ENCODE measurements around the gene HRH2.

Gene HRH2

DNA sequence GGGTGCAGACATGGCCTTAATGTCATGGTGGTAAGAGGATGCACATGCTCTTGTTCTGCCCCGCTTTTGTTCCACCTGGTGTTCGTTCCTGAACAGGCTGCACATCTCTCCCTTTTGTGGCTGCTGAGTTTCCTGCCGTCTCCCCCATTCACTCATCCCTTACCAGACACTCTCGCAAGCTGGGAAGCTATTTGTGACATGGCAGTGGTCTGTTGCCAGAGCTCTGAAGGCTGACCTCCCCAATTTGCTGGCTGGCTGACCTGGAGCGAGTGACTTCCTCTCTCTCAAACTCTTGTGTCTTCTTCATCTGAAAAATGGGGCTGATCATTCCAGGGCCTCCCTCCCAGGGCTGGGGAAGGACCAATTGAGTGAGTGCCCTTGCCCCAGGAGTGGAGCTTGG is 35.9 kb downstream of the HRH2 start:
- DNase-seq: no peak

GRCh38 chr5:175694371-175695160 is 36.7 kb downstream of the HRH2 start:
- DNase-seq: no peak

DNA sequence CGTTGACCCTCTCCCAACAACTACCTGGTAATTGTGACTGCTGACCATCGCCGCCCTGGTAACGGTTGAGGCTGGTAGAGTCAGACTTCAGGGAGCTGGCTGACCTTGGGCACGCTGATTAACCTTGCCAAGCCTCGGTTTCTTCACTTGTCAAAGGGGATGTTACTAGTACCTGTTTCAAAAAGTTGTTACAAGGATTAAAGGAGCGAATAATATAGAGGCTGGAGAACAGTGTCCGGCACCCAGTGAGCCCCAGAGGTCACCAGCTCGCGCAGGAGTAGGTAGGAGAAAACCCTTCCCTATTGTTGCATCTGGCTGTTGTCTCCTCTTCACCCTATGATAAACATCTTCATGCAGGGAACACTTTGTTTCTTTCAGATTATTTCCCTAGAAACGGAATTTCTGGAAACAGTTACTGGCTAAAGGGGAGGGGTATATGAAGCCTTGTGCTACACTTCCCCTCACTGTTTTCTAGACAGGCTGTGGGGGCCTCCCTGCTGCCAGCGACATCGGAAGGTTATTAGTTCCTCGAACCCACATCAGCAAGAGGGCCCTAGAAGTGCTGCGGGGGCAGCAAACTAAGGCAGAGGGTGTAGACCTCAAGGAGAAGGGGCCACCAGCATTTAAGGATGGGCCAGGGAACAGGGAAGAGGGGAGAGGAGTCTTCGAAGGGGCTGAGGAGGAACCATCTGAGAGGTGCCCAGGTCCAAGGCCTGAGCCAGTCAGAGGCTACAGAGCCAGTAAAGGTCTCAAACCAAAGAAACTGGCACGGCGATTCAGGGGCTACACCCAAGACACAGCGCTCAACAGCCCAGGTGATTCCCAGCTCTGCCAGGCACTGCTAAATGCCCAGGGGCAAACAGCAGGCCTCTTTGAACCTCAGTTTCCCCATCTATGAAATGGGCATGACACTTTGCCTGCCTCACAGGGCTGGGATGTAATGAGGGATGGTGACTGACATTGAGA is 37.6 kb downstream of the HRH2 start:
- no peak for DNase-seq

DNA sequence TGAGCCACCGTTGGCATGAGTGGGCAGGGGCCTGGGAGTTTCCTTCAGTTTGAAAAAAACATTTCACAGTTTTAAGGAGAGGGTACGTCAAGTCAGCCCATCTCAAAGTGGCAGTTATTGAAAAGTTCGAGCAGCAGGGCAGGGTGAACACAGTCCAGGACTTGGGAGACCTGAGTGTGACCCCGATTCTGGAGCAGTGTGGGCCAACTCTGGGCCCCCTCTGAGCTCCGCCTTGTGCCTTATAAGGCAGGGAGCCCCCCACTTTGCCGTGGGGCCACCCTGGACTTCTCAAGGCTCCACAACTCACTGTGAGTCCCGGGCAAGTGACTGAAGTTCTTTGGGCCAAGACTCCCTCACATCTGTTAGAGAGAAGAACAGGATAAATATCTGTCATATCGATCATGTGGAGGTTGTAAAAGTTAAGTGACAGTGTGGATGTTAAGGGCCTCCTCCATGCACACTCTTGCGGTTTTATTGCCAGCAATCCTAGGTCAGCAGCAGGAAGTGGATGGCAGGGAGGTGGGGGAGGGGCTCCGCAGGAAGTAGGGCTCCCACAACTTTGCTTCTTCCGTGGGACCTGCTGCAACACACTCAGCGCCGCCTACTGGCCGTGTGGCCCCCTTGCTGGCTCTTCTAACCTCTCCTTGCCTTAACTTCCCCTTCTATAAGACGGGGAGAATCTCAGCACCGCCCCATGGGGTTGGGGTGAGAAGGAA is 38.4 kb downstream of the HRH2 start:
- no peak for DNase-seq

- DNase-seq: no peak
Measured at GRCh38 chr5:175696855-175697198, 39.0 kb downstream of the HRH2 start.

- no peak for DNase-seq
Measured at GRCh38 chr5:175697846-175698245, 40.0 kb downstream of the HRH2 start.

- no peak for DNase-seq
Measured at GRCh38 chr5:175698401-175699115, 40.7 kb downstream of the HRH2 start.

GRCh38 chr5:175700991-175701390 is 43.1 kb downstream of the HRH2 start:
- DNase-seq: no peak

DNA sequence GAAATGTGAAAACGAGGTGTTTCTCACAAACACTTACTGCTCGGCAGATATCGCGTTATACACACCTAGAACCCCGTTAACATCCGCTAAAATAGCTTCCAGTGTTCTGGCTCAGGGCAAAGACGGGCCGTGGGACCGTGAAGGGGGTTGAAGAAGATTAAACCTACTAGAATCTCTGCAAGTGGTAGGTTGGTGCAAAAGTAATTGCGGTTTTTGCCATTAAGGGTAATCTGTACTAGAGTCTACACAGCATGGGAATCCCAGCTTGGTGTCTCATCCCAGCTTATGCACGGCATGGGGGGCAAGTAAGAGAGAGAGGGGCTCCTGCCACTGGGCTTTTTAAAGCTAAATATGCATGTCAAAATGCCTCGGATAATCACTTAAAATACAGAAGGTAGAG is 43.9 kb downstream of the HRH2 start:
- DNase-seq: no peak

GRCh38 chr5:175706499-175706898 is 48.6 kb downstream of the HRH2 start:
- DNase-seq: no peak

DNA sequence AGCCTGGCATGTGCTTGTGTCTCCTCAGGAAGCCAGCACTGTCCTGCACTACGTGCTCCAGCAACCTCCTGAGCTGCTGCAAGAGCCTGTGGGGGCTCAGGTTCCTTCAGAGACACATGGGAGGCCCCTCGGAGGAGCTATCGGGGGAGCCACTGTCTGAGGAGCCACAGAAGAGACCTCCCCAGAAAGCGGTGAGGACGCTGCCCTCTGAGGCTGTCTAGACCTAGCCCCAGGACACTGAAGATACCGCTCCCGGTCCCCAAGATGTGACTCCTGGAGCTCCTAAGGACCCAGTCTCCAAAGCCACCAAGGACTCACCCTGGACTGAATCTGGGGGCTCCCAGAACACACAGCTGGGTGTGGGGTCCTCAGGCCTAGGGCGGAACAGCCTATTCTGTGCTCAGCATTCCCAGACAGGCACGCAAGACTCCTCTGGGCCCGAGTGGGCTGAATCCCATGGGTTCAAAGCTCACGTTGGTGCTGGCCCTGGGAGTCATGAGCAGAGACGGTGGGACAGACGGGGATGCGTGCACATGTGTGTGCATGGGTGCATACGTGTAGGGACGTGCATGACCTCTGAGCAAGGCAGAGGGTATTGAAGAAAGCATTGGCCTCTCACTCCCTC is 50.0 kb downstream of the HRH2 start:
- DNase-seq: no peak

DNA sequence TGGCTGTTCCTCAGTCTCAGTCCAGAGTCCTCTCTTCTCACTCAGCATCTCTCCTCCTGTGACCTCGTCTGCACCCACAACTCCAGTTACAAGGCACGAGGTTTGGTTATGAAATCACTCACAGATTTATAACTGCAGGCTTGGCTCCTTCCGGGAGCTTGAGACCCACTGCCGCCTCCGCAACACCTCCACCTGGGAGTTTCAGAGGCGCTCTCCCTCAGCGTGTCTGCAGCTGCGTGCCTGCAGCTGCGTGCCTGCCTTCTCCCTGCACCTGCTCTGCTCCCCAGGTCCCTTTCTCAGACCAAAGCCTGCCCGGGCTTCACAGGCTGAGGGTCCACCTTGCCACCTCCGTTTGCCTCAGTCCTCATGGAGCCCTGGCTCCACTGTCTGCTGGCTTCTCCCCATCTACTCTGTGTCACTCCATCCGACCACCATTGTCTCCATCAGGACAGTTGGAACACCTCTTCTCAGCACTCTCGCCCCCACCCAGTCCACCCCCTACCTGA is 51.5 kb downstream of the HRH2 start:
- no peak for DNase-seq

GRCh38 chr5:175710326-175710725 is 52.5 kb downstream of the HRH2 start:
- no peak for DNase-seq

DNA sequence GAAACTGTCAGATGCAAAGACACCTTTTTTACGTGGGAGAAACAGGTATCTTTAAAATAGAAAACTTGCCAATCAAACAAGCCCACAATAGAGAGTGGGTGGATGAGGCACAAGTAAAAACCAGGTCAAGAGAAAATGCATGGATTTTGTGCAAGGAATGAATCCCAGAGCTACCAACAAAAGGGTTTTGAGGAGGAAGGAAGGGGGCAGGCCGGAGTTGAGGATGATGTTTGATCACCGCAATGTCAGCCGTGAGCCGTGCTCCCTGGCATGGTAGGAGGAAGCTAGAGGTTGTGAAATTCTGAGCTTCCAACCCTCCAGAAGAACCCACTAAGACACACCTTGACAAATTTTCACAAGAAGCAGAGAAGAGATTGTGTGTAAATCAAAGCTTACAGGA is 53.2 kb downstream of the HRH2 start:
- no peak for DNase-seq

GRCh38 chr5:175711472-175712312 is 53.8 kb downstream of the HRH2 start:
- DNase-seq: no peak

GRCh38 chr5:175712313-175712680 is 54.4 kb downstream of the HRH2 start:
- no peak for DNase-seq

DNA sequence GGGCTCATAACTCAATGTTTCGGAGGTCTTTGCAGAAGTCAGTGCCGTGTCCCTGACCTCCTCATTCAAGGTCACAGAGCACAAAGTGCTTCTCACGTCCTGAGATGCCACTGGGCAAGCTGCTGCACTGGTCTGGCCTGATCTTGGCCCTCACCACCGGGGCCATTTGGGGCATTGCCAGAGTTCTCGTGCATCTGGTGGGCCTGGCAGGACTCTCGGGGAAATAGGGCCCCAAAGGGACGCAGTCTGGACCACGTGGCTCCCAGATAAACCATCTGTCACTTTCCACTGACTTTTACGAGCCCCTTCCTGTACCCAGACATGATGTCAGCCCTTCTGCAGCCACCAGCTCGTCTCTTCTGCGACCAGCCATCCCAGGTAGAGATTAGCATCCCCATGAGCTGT is 54.8 kb downstream of the HRH2 start:
- DNase-seq: no peak

- DNase-seq: no peak
Measured at GRCh38 chr5:175713930-175714329, 56.1 kb downstream of the HRH2 start.

- DNase-seq: no peak
Measured at GRCh38 chr5:175714479-175715085, 56.7 kb downstream of the HRH2 start.

- no peak for DNase-seq
Measured at GRCh38 chr5:175715627-175716522, 58.0 kb downstream of the HRH2 start.

Measured in NCI-H1105 treated with DMSO at 0.1 percent for 48 hours (cell line).